Mesenteric fat pad (tissue), 1 donor: Measurements from ENCODE around the gene ZNF215. TPM values are rescaled to one million over a fixed set of nuclear protein-coding genes. Genes with fewer than 3 reads are reported as not detected.
A peak's percentile ranks its signal among the peaks of the same experiment; 100 is the strongest.
"Not testable (repeated sequence)": the region's sequence is repeated elsewhere in the genome, so short reads cannot be mapped to it uniquely, and the experiment has no call there.

Experiments
- DNase-seq: peaks from one replicate; pipeline ENCODE4 v3.0.0-alpha.2; 2020; ENCODE audit warnings: low spot score
- long read RNA-seq: library from polyadenylated mRNA; unstranded; transcript quantifications from one replicate; pipeline ENCODE4 v2.0.0, GENCODE V29; 2020
- total RNA-seq: library from RNA; stranded (reverse); fragmentation: NEBNext Ultra II Directional; extraction: Animal tissue kit (Norgen Biotek cat#: 25700); gene quantifications from one replicate; pipeline ENCODE4 v1.2.1, GENCODE V29; 2021
- donor health status: DM: yes; HTN: yes; CAD: no.

Gene ZNF215
- total RNA-seq = 2.5 TPM
- long read RNA-seq, partial matches to known transcripts = 0 of 3 reads
- long read RNA-seq, other reads (novel, unspliced or antisense) = 2 of 3 reads

GRCh38 chr11:6926208-6927029 is at the start of gene ZNF215:
ZNF215 (plus strand) TSS chr11:6926426; CDS start chr11:6932273, 5,847 bp downstream.
- DNase-seq = peak; percentile 92

GRCh38 chr11:6876914-6877313 is 49.3 kb upstream of the ZNF215 start:
- no peak for DNase-seq

GRCh38 chr11:6882751-6883150 is 43.5 kb upstream of the ZNF215 start:
- DNase-seq = no peak

GRCh38 chr11:6887711-6888110 is 38.5 kb upstream of the ZNF215 start:
- not testable (repeated sequence) for DNase-seq

- no peak for DNase-seq
Observed at GRCh38 chr11:6888830-6889229, 37.4 kb upstream of the ZNF215 start.

- DNase-seq = no peak
Observed at GRCh38 chr11:6889835-6890234, 36.4 kb upstream of the ZNF215 start.

- no peak for DNase-seq
Observed at GRCh38 chr11:6892400-6892799, 33.8 kb upstream of the ZNF215 start, which contains the start of gene OR2D2. OR2D2 (minus strand) TSS chr11:6892500; CDS start chr11:6892500, 0 bp downstream.

GRCh38 chr11:6894097-6894496 is 32.1 kb upstream of the ZNF215 start:
- DNase-seq = no peak

GRCh38 chr11:6895010-6895409 is 31.2 kb upstream of the ZNF215 start:
- no peak for DNase-seq

GRCh38 chr11:6898911-6899310 is 27.3 kb upstream of the ZNF215 start:
- no peak for DNase-seq

GRCh38 chr11:6900327-6900999 is 25.8 kb upstream of the ZNF215 start:
- no peak for DNase-seq

- not testable (repeated sequence) for DNase-seq
Observed at GRCh38 chr11:6904804-6905203, 21.4 kb upstream of the ZNF215 start.

GRCh38 chr11:6911378-6911777 is 14.8 kb upstream of the ZNF215 start:
- no peak for DNase-seq

GRCh38 chr11:6911948-6912347 is 14.3 kb upstream of the ZNF215 start:
- no peak for DNase-seq

GRCh38 chr11:6919698-6920097 is 6.5 kb upstream of the ZNF215 start:
- no peak for DNase-seq

- DNase-seq = no peak
Observed at GRCh38 chr11:6920702-6921101, 5.5 kb upstream of the ZNF215 start, which contains the start of gene OR2D3. OR2D3 (plus strand) TSS chr11:6921002; CDS start chr11:6921002, 0 bp downstream.

- DNase-seq = no peak
Observed at GRCh38 chr11:6925007-6925577, 1.1 kb upstream of the ZNF215 start.

- DNase-seq = no peak
Observed at GRCh38 chr11:6925636-6926207, 504 bp upstream of the ZNF215 start.

- DNase-seq = no peak
Observed at GRCh38 chr11:6927030-6927617, 898 bp downstream of the ZNF215 start.

- DNase-seq = no peak
Observed at GRCh38 chr11:6928916-6929315, 2.7 kb downstream of the ZNF215 start.

GRCh38 chr11:6931146-6931713 is 5.0 kb downstream of the ZNF215 start:
- DNase-seq = no peak
